ENCODE measurements around the gene C6orf132. TPM values are rescaled to one million over a fixed set of nuclear protein-coding genes. Genes with fewer than 3 reads are reported as not detected.

The C6orf132 gene
- total and polyA plus RNA-seq, 2 of the 4 experiments (the other 2 are of a cell fraction): 0.72 to 1.7 TPM

DNA sequence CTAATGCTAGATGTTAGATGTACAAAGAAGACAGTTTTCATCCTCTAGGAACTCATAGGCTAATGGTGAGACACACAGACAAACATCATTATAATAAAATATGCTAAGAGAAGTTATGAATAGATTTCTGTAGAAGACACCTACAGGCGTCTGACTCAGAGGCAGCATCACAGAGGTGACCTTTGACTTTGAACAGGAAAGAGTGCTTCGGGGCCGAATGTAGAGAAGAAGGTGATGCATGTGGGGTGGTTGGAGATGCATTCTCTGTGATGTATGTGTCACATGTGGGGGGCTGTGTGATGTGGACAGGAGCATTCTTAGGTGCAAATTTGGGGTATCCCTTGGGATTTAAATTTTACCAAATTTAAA is 37.5 kb upstream of the C6orf132 start:
- in situ Hi-C loops (cut with MboI; ENCODE audit: low sequenced_read_pairs) (no loop called here), intact Hi-C loops (cut with micrococcal nuclease) (no loop called here), dilution Hi-C loops (cut with HindIII; ENCODE audit: low sequenced_read_pairs, unreplicated experiment) (no loop called here)
- H3K18ac ChIP-seq (ENCODE audit: low read depth, low read length): no peak overlapping the region
- H3K14ac ChIP-seq (replicated peaks; ENCODE audit: low read depth, low read length): no peak overlapping the region
- H2AK9ac ChIP-seq (replicated peaks; ENCODE audit: low read depth, low read length, poor library complexity): no peak overlapping the region
- H3K9me3 ChIP-seq (ENCODE audit: control insufficient read depth, insufficient read depth, low read length): no peaks in the 10 kb centered on the region
- H3K9ac ChIP-seq (ENCODE audit: low read depth, low read length): no peak overlapping the region
- H2BK5ac ChIP-seq (ENCODE audit: low read depth, low read length, poor library complexity, severe bottlenecking): no peak overlapping the region
- H3K79me1 ChIP-seq (ENCODE audit: low read depth in 1 of 2, low read length in 2 of 2): no peaks in the 10 kb centered on the region
- H3K4me1 ChIP-seq (ENCODE audit: control insufficient read depth, insufficient read depth, low read length): no peaks in the 10 kb centered on the region
- H3K4ac ChIP-seq (ENCODE audit: low read depth, low read length): no peak overlapping the region
- no peak for TF ChIP-seq MAFK (IDR thresholded peaks at IDR 0.05; ENCODE audit: low read depth, low read length)
- ChIA-PET POLR2A (ENCODE audit: unreplicated experiment) (no interaction called here), CTCF (no interaction called here)
- no peak overlapping the region for H3K4me2 ChIP-seq (ENCODE audit: low read depth, low read length)
- H2BK15ac ChIP-seq (ENCODE audit: low read depth, low read length): no peak overlapping the region
- H3K23ac ChIP-seq (ENCODE audit: low read depth, low read length): no peak overlapping the region
- H3K27me3 ChIP-seq (ENCODE audit: control insufficient read depth, insufficient read depth, low read length): no peaks in the 10 kb centered on the region
- DNase-seq: peak; percentile 32
- no peak overlapping the region for H3K56ac ChIP-seq (ENCODE audit: extremely low read depth, insufficient read depth, low read length)
- H2AK5ac ChIP-seq (ENCODE audit: low read depth, low read length): no peak overlapping the region
- no peaks in the 10 kb centered on the region for H3K36me3 ChIP-seq (ENCODE audit: control insufficient read depth, insufficient read depth, low read length)
- no peak overlapping the region for H2BK120ac ChIP-seq (ENCODE audit: low read depth, low read length)
- no peak overlapping the region for H4K8ac ChIP-seq (ENCODE audit: low read depth in 2 of 2, low read length in 2 of 2)
- H2BK20ac ChIP-seq (ENCODE audit: low read depth, low read length): no peak overlapping the region
- H4K91ac ChIP-seq (ENCODE audit: insufficient read depth, low read depth, low read length): no peak overlapping the region
- WGBS, 2 experiments (ENCODE audit: extremely low coverage in 2 of 2, insufficient read length in 1 of 2): no CpG with 5 or more reads among the region's 3 CpGs
- H3K4me3 ChIP-seq (ENCODE audit: insufficient read depth, low read depth, low read length): no peak overlapping the region
- no peaks in the 10 kb centered on the region for H3K9me1 ChIP-seq (ENCODE audit: insufficient read depth, low read length)
- H3K27ac ChIP-seq (ENCODE audit: insufficient read depth, low read length): no peak overlapping the region
- no peaks in the 10 kb centered on the region for H4K20me1 ChIP-seq (ENCODE audit: insufficient read depth, low read length)
- H2AFZ ChIP-seq (replicated peaks; ENCODE audit: low read length, poor library complexity): no peak overlapping the region
- no peak for ATAC-seq (ENCODE audit: low read depth)
- H4K5ac ChIP-seq (ENCODE audit: low read depth, low read length): no peak overlapping the region
- no TSS peak for BruUV-seq (replicated peaks)

Data from IMR-90 (cell line).